ENCODE results near the gene AGR2.

AGR2 gene

DNA sequence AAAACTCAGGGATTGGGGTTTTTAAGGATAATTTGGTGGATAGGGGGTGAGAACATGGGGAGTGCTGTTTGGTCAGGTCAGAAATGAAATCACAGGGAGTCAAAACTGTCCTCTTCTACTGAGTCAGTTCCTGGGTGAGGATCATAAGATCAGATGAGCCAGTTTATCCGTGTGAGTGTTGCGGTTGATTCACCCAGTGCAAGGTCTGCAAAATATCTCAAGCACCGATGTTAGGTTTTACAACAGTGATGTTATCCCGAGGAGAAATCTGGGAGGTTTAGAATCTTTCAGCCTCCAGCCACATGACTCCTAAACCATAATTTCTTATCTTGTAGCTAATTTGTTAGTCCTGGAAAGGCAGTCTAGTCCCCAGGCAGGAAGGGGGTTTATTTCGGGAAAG is 31.7 kb upstream of the AGR2 start:
- TF ChIP-seq YY1 (IDR thresholded peaks at IDR 0.05; ENCODE audit: insufficient read depth, insufficient read length): no peak
- TF ChIP-seq ZNF274 (IDR thresholded peaks at IDR 0.05; ENCODE audit: low read depth, low read length): no peak
- TF ChIP-seq SUZ12 (IDR thresholded peaks at IDR 0.05; ENCODE audit: extremely low read depth, insufficient read depth, insufficient read length): no peak
- no peak for DNase-seq (ENCODE audit: low read depth, low spot score)
- no peak overlapping the region for H3K9ac ChIP-seq (ENCODE audit: insufficient read length, low read depth)
- no peaks in the 10 kb centered on the region for H3K9me3 ChIP-seq (ENCODE audit: insufficient read depth, low read length)
- no peak overlapping the region for H3K4me3 ChIP-seq (ENCODE audit: insufficient read length, low read depth)
- H3K36me3 ChIP-seq (ENCODE audit: insufficient read depth, insufficient read length, low read length): no peaks in the 10 kb centered on the region
- H3K27me3 ChIP-seq (ENCODE audit: insufficient read depth, insufficient read length): no peaks in the 10 kb centered on the region
- no peaks in the 10 kb centered on the region for H3K4me1 ChIP-seq (ENCODE audit: insufficient read depth, insufficient read length)

DNA sequence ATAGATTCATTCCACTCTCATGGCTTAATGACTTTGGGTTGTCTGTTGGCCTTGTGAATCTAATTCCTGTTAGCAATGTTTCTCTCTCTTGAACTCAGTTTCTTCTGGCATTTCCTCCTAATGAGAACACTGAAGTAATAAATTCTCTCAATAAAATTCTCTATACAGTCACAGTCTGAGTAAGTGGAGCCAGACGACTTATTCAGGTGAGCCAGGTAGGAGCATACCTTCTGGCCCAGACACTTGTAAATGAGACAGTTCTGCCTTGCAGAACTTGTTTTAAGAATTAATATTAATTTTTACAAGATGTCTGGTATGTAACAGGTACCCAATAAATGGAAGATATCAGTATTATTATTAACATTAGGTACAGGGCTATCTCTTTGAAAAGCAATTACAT is 28.6 kb upstream of the AGR2 start:
- no peaks in the 10 kb centered on the region for H3K9me3 ChIP-seq (ENCODE audit: insufficient read depth, low read length)

GRCh38 chr7:16826060-16826459 is 21.3 kb upstream of the AGR2 start:
- no peak for TF ChIP-seq ZNF274 (IDR thresholded peaks at IDR 0.05; ENCODE audit: low read depth, low read length)
- no peak for TF ChIP-seq YY1 (IDR thresholded peaks at IDR 0.05; ENCODE audit: insufficient read depth, insufficient read length)
- no peak for TF ChIP-seq SUZ12 (IDR thresholded peaks at IDR 0.05; ENCODE audit: extremely low read depth, insufficient read depth, insufficient read length)
- no peak for DNase-seq (ENCODE audit: low read depth, low spot score)
- no peaks in the 10 kb centered on the region for H3K36me3 ChIP-seq (ENCODE audit: insufficient read depth, insufficient read length, low read length)
- H3K27me3 ChIP-seq (ENCODE audit: insufficient read depth, insufficient read length): no peaks in the 10 kb centered on the region
- H3K9me3 ChIP-seq (ENCODE audit: insufficient read depth, low read length): no peaks in the 10 kb centered on the region
- no peak overlapping the region for H3K4me3 ChIP-seq (ENCODE audit: insufficient read length, low read depth)
- no peaks in the 10 kb centered on the region for H3K4me1 ChIP-seq (ENCODE audit: insufficient read depth, insufficient read length)
- no peak overlapping the region for H3K9ac ChIP-seq (ENCODE audit: insufficient read length, low read depth)

More for the DNA sequence above, 28.6 kb upstream of the AGR2 start:
- TF ChIP-seq SUZ12 (IDR thresholded peaks at IDR 0.05; ENCODE audit: extremely low read depth, insufficient read depth, insufficient read length) (no peak), ZNF274 (IDR thresholded peaks at IDR 0.05; ENCODE audit: low read depth, low read length) (no peak), YY1 (IDR thresholded peaks at IDR 0.05; ENCODE audit: insufficient read depth, insufficient read length) (no peak)
- H3K4me1 ChIP-seq (ENCODE audit: insufficient read depth, insufficient read length): no peaks in the 10 kb centered on the region
- H3K36me3 ChIP-seq (ENCODE audit: insufficient read depth, insufficient read length, low read length): no peaks in the 10 kb centered on the region
- H3K9ac ChIP-seq (ENCODE audit: insufficient read length, low read depth): no peak overlapping the region
- H3K27me3 ChIP-seq (ENCODE audit: insufficient read depth, insufficient read length): no peaks in the 10 kb centered on the region
- H3K4me3 ChIP-seq (ENCODE audit: insufficient read length, low read depth): no peak overlapping the region
- DNase-seq (ENCODE audit: low read depth, low spot score): no peak

DNA sequence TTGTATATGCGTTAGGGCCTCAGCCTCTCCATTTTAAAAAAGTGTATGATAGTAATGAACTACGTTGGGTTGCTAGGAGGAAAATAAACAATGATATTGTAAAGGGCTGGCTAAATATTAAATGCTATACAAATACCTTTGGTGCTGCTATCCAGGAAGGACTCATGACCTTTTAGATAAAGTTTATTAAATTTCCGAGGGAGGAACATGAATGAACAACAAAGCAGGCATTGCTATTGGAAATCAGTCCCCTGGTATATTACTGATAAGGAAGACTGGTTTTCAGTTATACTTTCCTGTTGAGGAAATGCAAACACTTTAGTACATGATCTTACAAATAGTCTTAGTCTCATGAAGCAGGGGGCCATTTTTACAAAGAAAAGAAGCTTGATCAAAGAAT is 17.2 kb upstream of the AGR2 start:
- Histone ChIP-seq H3K27me3 (ENCODE audit: insufficient read depth, insufficient read length) (no peaks in the 10 kb centered on the region), H3K4me1 (ENCODE audit: insufficient read depth, insufficient read length) (no peaks in the 10 kb centered on the region), H3K9me3 (ENCODE audit: insufficient read depth, low read length) (no peaks in the 10 kb centered on the region), H3K9ac (ENCODE audit: insufficient read length, low read depth) (no peak overlapping the region), H3K36me3 (ENCODE audit: insufficient read depth, insufficient read length, low read length) (no peaks in the 10 kb centered on the region), H3K4me3 (ENCODE audit: insufficient read length, low read depth) (no peak overlapping the region)
- TF ChIP-seq ZNF274 (IDR thresholded peaks at IDR 0.05; ENCODE audit: low read depth, low read length): no peak
- TF ChIP-seq YY1 (IDR thresholded peaks at IDR 0.05; ENCODE audit: insufficient read depth, insufficient read length): no peak
- no peak for TF ChIP-seq SUZ12 (IDR thresholded peaks at IDR 0.05; ENCODE audit: extremely low read depth, insufficient read depth, insufficient read length)
- no peak for DNase-seq (ENCODE audit: low read depth, low spot score)

DNA sequence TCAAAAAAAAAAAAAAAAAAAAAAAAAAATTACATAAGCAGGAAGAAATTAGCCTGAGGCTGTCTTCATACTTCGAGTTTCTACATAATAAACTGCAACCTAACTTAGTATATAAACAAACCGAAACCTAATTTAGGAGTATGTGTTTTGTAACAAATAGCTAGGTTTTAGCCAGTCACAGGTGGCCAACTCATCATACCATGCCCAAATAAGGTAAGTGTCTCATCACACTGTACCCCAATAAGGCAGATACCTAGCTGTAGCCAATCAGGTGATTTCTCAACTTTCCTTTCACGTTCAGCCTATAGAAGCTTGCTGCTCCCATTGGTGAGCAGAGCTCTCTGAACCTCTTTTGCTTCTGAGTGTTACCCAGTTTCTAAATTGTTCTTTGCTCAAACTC is 13.9 kb upstream of the AGR2 start:
- Histone ChIP-seq H3K27me3 (ENCODE audit: insufficient read depth, insufficient read length) (no peaks in the 10 kb centered on the region), H3K4me3 (ENCODE audit: insufficient read length, low read depth) (no peak overlapping the region), H3K36me3 (ENCODE audit: insufficient read depth, insufficient read length, low read length) (no peaks in the 10 kb centered on the region), H3K4me1 (ENCODE audit: insufficient read depth, insufficient read length) (no peaks in the 10 kb centered on the region), H3K9me3 (ENCODE audit: insufficient read depth, low read length) (no peaks in the 10 kb centered on the region), H3K9ac (ENCODE audit: insufficient read length, low read depth) (no peak overlapping the region)
- DNase-seq (ENCODE audit: low read depth, low spot score): no peak
- no peak for TF ChIP-seq YY1 (IDR thresholded peaks at IDR 0.05; ENCODE audit: insufficient read depth, insufficient read length)
- no peak for TF ChIP-seq SUZ12 (IDR thresholded peaks at IDR 0.05; ENCODE audit: extremely low read depth, insufficient read depth, insufficient read length)
- TF ChIP-seq ZNF274 (IDR thresholded peaks at IDR 0.05; ENCODE audit: low read depth, low read length): no peak

DNA sequence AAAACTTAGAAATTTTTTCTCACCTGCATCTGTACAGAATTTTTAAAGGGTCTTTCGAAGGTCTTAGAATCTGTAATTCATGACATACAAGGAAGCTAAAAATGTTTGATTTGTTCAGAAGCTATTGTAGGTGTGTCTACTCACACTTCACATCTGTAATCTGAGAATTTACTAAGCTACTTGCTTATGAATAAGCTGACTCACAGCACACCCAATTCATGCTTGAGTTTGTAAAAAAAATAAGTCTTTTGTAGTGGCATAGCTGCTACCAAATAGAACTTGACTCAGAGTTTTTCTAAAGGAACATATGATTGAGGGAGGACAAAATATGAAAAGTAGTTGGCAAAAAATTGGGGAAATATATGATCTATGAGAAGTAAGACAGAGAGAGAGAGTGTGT is 12.7 kb upstream of the AGR2 start:
- H3K36me3 ChIP-seq (ENCODE audit: insufficient read depth, insufficient read length, low read length): no peaks in the 10 kb centered on the region
- no peak for DNase-seq (ENCODE audit: low read depth, low spot score)
- no peak overlapping the region for H3K9ac ChIP-seq (ENCODE audit: insufficient read length, low read depth)
- H3K4me1 ChIP-seq (ENCODE audit: insufficient read depth, insufficient read length): no peaks in the 10 kb centered on the region
- H3K27me3 ChIP-seq (ENCODE audit: insufficient read depth, insufficient read length): no peaks in the 10 kb centered on the region
- H3K4me3 ChIP-seq (ENCODE audit: insufficient read length, low read depth): no peak overlapping the region
- H3K9me3 ChIP-seq (ENCODE audit: insufficient read depth, low read length): no peaks in the 10 kb centered on the region
- TF ChIP-seq ZNF274 (IDR thresholded peaks at IDR 0.05; ENCODE audit: low read depth, low read length): no peak

- H3K36me3 ChIP-seq (ENCODE audit: insufficient read depth, insufficient read length, low read length): no peaks in the 10 kb centered on the region
- TF ChIP-seq ZNF274 (IDR thresholded peaks at IDR 0.05; ENCODE audit: low read depth, low read length) (no peak), SUZ12 (IDR thresholded peaks at IDR 0.05; ENCODE audit: extremely low read depth, insufficient read depth, insufficient read length) (no peak), YY1 (IDR thresholded peaks at IDR 0.05; ENCODE audit: insufficient read depth, insufficient read length) (no peak)
- H3K4me3 ChIP-seq (ENCODE audit: insufficient read length, low read depth): no peak overlapping the region
- no peaks in the 10 kb centered on the region for H3K4me1 ChIP-seq (ENCODE audit: insufficient read depth, insufficient read length)
- H3K27me3 ChIP-seq (ENCODE audit: insufficient read depth, insufficient read length): no peaks in the 10 kb centered on the region
- no peak for DNase-seq (ENCODE audit: low read depth, low spot score)
- H3K9ac ChIP-seq (ENCODE audit: insufficient read length, low read depth): no peak overlapping the region
- no peaks in the 10 kb centered on the region for H3K9me3 ChIP-seq (ENCODE audit: insufficient read depth, low read length)
Measured at GRCh38 chr7:16816824-16817223, 12.0 kb upstream of the AGR2 start.

- H3K9ac ChIP-seq (ENCODE audit: insufficient read length, low read depth): no peak overlapping the region
- no peaks in the 10 kb centered on the region for H3K36me3 ChIP-seq (ENCODE audit: insufficient read depth, insufficient read length, low read length)
- DNase-seq (ENCODE audit: low read depth, low spot score): no peak
- H3K9me3 ChIP-seq (ENCODE audit: insufficient read depth, low read length): no peaks in the 10 kb centered on the region
- H3K4me3 ChIP-seq (ENCODE audit: insufficient read length, low read depth): no peak overlapping the region
- TF ChIP-seq YY1 (IDR thresholded peaks at IDR 0.05; ENCODE audit: insufficient read depth, insufficient read length) (no peak), SUZ12 (IDR thresholded peaks at IDR 0.05; ENCODE audit: extremely low read depth, insufficient read depth, insufficient read length) (no peak), ZNF274 (IDR thresholded peaks at IDR 0.05; ENCODE audit: low read depth, low read length) (no peak)
- no peaks in the 10 kb centered on the region for H3K4me1 ChIP-seq (ENCODE audit: insufficient read depth, insufficient read length)
- H3K27me3 ChIP-seq (ENCODE audit: insufficient read depth, insufficient read length): no peaks in the 10 kb centered on the region
Measured at GRCh38 chr7:16815001-16815400, 10.2 kb upstream of the AGR2 start.
